IMR-90 (cell line): ENCODE measurements around the gene TM4SF18. TPM values are rescaled to one million over a fixed set of nuclear protein-coding genes. Genes with fewer than 3 reads are reported as not detected.

ENCODE experiments used
- ATAC-seq: fragments of 200-7000 bp; cut with Tn5 transposase; 2 replicates; pipeline ENCODE4 v1.9.1; 2020; ENCODE audit warnings: low read depth, mild to moderate bottlenecking, moderate library complexity
- BruUV-seq: library from RNA; stranded (reverse); fragments of 400-500 nt; replicated peaks from 2 replicates; lab custom pipeline; 2021; lab: Mats Ljungman, UMichigan
- CTCF ChIA-PET: fragments of 300-600 bp; formaldehyde crosslinking; extraction: SDS; loops from one replicate; lab custom pipeline; 2021; ENCODE audit warnings: antibody characterized with exemption; lab: Yijun Ruan, JAX
- POLR2A ChIA-PET: fragments of 300-600 bp; sonication (Branson Sonifier 250); formaldehyde crosslinking; loops from one replicate; lab custom pipeline; 2022; ENCODE audit warnings: antibody characterized with exemption; ENCODE audit not compliant: unreplicated experiment; lab: Charles Lee
- DNase-seq: peaks from one replicate; pipeline ENCODE4 v3.0.0; 2013
- H2AFZ ChIP-seq: replicated peaks from 2 replicates; pipeline ENCODE3; 2013; ENCODE audit warnings: low read length, mild to moderate bottlenecking; ENCODE audit not compliant: poor library complexity
- H2AK5ac ChIP-seq: 2 replicates; pipeline ENCODE4 v1.6.1; 2013; ENCODE audit warnings: low read depth, low read length, inconsistent platforms
- H2AK9ac ChIP-seq: replicated peaks from 2 replicates; pipeline ENCODE3; 2013; ENCODE audit warnings: mild to moderate bottlenecking, low read depth, low read length, moderate library complexity; ENCODE audit not compliant: poor library complexity
- H2BK120ac ChIP-seq: 2 replicates; pipeline ENCODE4 v1.6.1; 2013; ENCODE audit warnings: low read depth, low read length, inconsistent platforms
- H2BK15ac ChIP-seq: 3 replicates; pipeline ENCODE4 v1.6.1; 2013; ENCODE audit warnings: low read depth, low read length, inconsistent platforms
- H2BK20ac ChIP-seq: 2 replicates; pipeline ENCODE4 v1.6.1; 2013; ENCODE audit warnings: low read depth, mild to moderate bottlenecking, inconsistent platforms, low read length, moderate library complexity
- H2BK5ac ChIP-seq: 2 replicates; pipeline ENCODE4 v1.6.1; 2013; ENCODE audit warnings: mild to moderate bottlenecking, low read depth, low read length, inconsistent platforms; ENCODE audit not compliant: poor library complexity, severe bottlenecking
- H3K14ac ChIP-seq: replicated peaks from 2 replicates; pipeline ENCODE4 v1.6.1; 2013; ENCODE audit warnings: low read depth, low read length, inconsistent platforms
- H3K18ac ChIP-seq: 2 replicates; pipeline ENCODE4 v1.6.1; 2013; ENCODE audit warnings: low read depth, low read length, control low read depth
- H3K23ac ChIP-seq: 2 replicates; pipeline ENCODE4 v1.6.1; 2013; ENCODE audit warnings: low read depth, low read length, inconsistent platforms
- H3K27ac ChIP-seq: 2 replicates; pipeline ENCODE4 v1.5.1; 2013; ENCODE audit warnings: mild to moderate bottlenecking, control low read depth, low read length; ENCODE audit not compliant: insufficient read depth
- H3K27me3 ChIP-seq: 2 replicates; pipeline ENCODE4 v1.6.1; 2013; ENCODE audit warnings: low read length; ENCODE audit not compliant: control insufficient read depth, insufficient read depth
- H3K36me3 ChIP-seq: 2 replicates; pipeline ENCODE4 v1.6.1; 2013; ENCODE audit warnings: low read length, mixed read lengths; ENCODE audit not compliant: control insufficient read depth, insufficient read depth
- H3K4ac ChIP-seq: 2 replicates; pipeline ENCODE4 v1.6.1; 2013; ENCODE audit warnings: low read depth, low read length, inconsistent platforms
- H3K4me1 ChIP-seq: 2 replicates; pipeline ENCODE4 v1.6.1; 2013; ENCODE audit warnings: low read length, mixed read lengths; ENCODE audit not compliant: control insufficient read depth, insufficient read depth
- H3K4me2 ChIP-seq: 2 replicates; pipeline ENCODE4 v1.6.1; 2013; ENCODE audit warnings: low read depth, mild to moderate bottlenecking, control low read depth, low read length, moderate library complexity
- H3K4me3 ChIP-seq: 2 replicates; pipeline ENCODE4 v1.5.1; 2013; ENCODE audit warnings: low read depth, mild to moderate bottlenecking, control low read depth, low read length, moderate library complexity; ENCODE audit not compliant: insufficient read depth
- H3K56ac ChIP-seq: 2 replicates; pipeline ENCODE4 v1.6.1; 2013; ENCODE audit warnings: low read length, inconsistent platforms; ENCODE audit not compliant: insufficient read depth; ENCODE audit errors: extremely low read depth
- H3K79me1 ChIP-seq, 2 experiments: 2 replicates each; pipeline ENCODE4 v1.6.1; 2013; ENCODE audit warnings: low read length in 2 of 2, inconsistent platforms in 1 of 2, low read depth in 1 of 2
- H3K9ac ChIP-seq: 2 replicates; pipeline ENCODE4 v1.6.1; 2013; ENCODE audit warnings: low read depth, low read length, control low read depth
- H3K9me1 ChIP-seq: 2 replicates; pipeline ENCODE4 v1.6.1; 2013; ENCODE audit warnings: low read length, inconsistent platforms; ENCODE audit not compliant: insufficient read depth
- H3K9me3 ChIP-seq: 2 replicates; pipeline ENCODE4 v1.6.1; 2013; ENCODE audit warnings: low read length; ENCODE audit not compliant: control insufficient read depth, insufficient read depth
- H4K20me1 ChIP-seq: 2 replicates; pipeline ENCODE4 v1.6.1; 2013; ENCODE audit warnings: low read length, inconsistent platforms; ENCODE audit not compliant: insufficient read depth
- H4K5ac ChIP-seq: 2 replicates; pipeline ENCODE4 v1.6.1; 2013; ENCODE audit warnings: mild to moderate bottlenecking, low read depth, low read length, control low read depth
- H4K8ac ChIP-seq, 2 experiments: 2 replicates each; pipeline ENCODE4 v1.6.1; 2013; ENCODE audit warnings: low read depth in 2 of 2, low read length in 2 of 2, control low read depth in 1 of 2, inconsistent platforms in 1 of 2
- H4K91ac ChIP-seq: 2 replicates; pipeline ENCODE4 v1.6.1; 2013; ENCODE audit warnings: low read depth, low read length, inconsistent platforms; ENCODE audit not compliant: insufficient read depth
- CEBPB ChIP-seq: IDR thresholded peaks from 2 replicates; pipeline ENCODE4 v1.6.1; 2012; ENCODE audit warnings: low read depth, low read length, improper control_type of control experiment
- CHD1 ChIP-seq: IDR thresholded peaks from 2 replicates; pipeline ENCODE4 v1.6.1; 2012; ENCODE audit warnings: low read depth, low read length, improper control_type of control experiment
- FOS ChIP-seq: fragments of 150-350 bp; IDR thresholded peaks from 2 replicates; pipeline ENCODE4 v1.6.1; 2016; ENCODE audit warnings: low read depth, low read length
- MXI1 ChIP-seq: IDR thresholded peaks from 2 replicates; pipeline ENCODE4 v1.6.1; 2012; ENCODE audit warnings: low read depth, mild to moderate bottlenecking, low read length, moderate library complexity, borderline replicate concordance
- RAD21 ChIP-seq: IDR thresholded peaks from 2 replicates; pipeline ENCODE4 v1.6.1; 2012; ENCODE audit warnings: low read length, improper control_type of control experiment
- WGBS, 2 experiments: methylation state at CpG; one replicate each; pipeline versions ENCODE4 v1.1.5 to v1.1.7; 2013; ENCODE audit warnings: missing lambda C conversion rate in 2 of 2; ENCODE audit not compliant: insufficient read length in 1 of 2; ENCODE audit errors: extremely low coverage in 2 of 2; 5-methylcytosine and 5-hydroxymethylcytosine counted together
- dilution Hi-C: fragments of 300-500 bp; cut with HindIII; formaldehyde crosslinking; loops from one replicate; pipeline ENCODE4 v1.14.3; 2018; ENCODE audit warnings: low sequenced_read_pairs; ENCODE audit not compliant: unreplicated experiment
- in situ Hi-C: fragments of 300-500 bp; cut with MboI; formaldehyde crosslinking; loops from 3 replicates; pipeline ENCODE4 v1.14.3; 2019; ENCODE audit warnings: low sequenced_read_pairs, inconsistent platforms, mixed read lengths
- intact Hi-C: fragments of 100-400 bp; cut with micrococcal nuclease; formaldehyde crosslinking; loops from 2 replicates; pipeline ENCODE4 v1.10.0; 2022
- polyA plus RNA-seq, 3 experiments: library from polyadenylated mRNA; depleted of rRNA; stranded (reverse); fragments of >200 nt; gene quantifications; 2 replicates each; pipeline ENCODE4 v1.2.3, GENCODE V29; 2012; ENCODE audit warnings: low replicate concordance in 1 of 3
- total RNA-seq: library from RNA; depleted of rRNA; stranded (reverse); fragments of >200 nt; gene quantifications from 2 replicates; pipeline ENCODE4 v1.2.3, GENCODE V29; 2012
- TF ChIP-seq, protein P1 (sequence below): fragments of 150-350 bp; IDR thresholded peaks from 2 replicates; pipeline ENCODE4 v1.6.1; 2016; ENCODE audit warnings: low read depth, mild to moderate bottlenecking, low read length, moderate library complexity, borderline replicate concordance

TM4SF18 gene
- total and polyA plus RNA-seq, 2 of the 4 experiments (the other 2 are of a cell fraction): under 0.01 TPM; not detected in 1

DNA sequence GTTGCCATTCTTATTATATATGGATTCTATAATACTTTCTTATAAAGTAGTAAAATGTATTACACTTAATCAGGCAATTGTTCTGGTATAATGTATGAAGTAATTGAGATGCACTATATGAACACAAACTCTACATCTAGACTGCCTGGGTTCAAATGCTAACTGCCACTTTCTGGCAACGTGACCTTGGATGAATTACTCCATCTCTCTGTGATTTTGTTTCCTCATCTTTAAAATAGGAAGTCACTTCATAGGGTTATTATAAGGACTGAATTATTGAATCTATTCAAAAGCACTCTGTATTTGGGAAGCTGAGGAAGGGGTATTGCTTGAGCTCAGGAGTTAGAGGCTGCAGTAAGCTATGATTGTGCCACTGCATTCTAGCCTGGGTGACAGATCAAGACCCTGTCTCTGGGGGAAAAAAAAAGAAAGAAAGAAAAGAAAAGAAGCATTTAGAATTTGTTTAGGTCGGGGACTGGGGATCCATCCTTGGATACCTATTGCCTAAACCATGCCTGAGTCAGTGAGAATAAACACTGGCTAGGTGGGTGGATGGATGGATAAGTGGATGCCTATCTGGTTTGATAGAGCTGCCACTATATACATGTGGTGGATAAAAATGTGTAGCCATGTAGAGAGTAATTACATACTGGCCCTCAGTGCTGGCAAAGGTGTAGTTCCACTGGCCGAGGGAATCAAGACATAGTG, 41.5 kb upstream of the TM4SF18 start:
- Histone ChIP-seq H4K20me1 (no peaks in the 10 kb centered on the region), H3K4ac (peak overlapping the region; percentile 87), H4K91ac (peak overlapping the region; percentile 76), H3K4me3 (peak overlapping the region; percentile 54; the same call in 1 of the 2 replicates), H3K18ac (peak overlapping the region; percentile 99), H3K9me1 (peaks cover 28% of the 10 kb centered on the region), H4K8ac (peak overlapping the region; percentile 5 to 49; a peak in 1 of 4 replicates), H3K9me3 (no peaks in the 10 kb centered on the region), H3K14ac (peak overlapping the region; percentile 97), H3K27me3 (no peaks in the 10 kb centered on the region), H3K9ac (peak overlapping the region; percentile 86), H2AK9ac (no peak overlapping the region), H2BK120ac (peak overlapping the region; percentile 89), H2AK5ac (peak overlapping the region; percentile 88), H2BK20ac (peak overlapping the region; percentile 71), H3K4me2 (peak overlapping the region; percentile 99), H3K23ac (peak overlapping the region; percentile 78), H3K36me3 (peaks cover 27% of the 10 kb centered on the region), H3K4me1 (peaks cover 27% of the 10 kb centered on the region), H3K56ac (no peak overlapping the region; the same call in 1 of the 2 replicates), H2BK5ac (peak overlapping the region; percentile 78), H2AFZ (no peak overlapping the region), H2BK15ac (peak overlapping the region; percentile 45; the same call in 2 of the 3 replicates), H3K79me1 (peaks cover 23 to 57% of the 10 kb centered on the region in 2 experiments), H4K5ac (peak overlapping the region; percentile 99), H3K27ac (peak overlapping the region; percentile 96)
- CTCF ChIA-PET: no interaction called here
- intact Hi-C loops: no loop called here
- no peak for TF ChIP-seq RAD21
- no peak for TF ChIP-seq MXI1
- TF ChIP-seq, protein P1, sequence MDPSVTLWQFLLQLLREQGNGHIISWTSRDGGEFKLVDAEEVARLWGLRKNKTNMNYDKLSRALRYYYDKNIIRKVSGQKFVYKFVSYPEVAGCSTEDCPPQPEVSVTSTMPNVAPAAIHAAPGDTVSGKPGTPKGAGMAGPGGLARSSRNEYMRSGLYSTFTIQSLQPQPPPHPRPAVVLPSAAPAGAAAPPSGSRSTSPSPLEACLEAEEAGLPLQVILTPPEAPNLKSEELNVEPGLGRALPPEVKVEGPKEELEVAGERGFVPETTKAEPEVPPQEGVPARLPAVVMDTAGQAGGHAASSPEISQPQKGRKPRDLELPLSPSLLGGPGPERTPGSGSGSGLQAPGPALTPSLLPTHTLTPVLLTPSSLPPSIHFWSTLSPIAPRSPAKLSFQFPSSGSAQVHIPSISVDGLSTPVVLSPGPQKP: no peak
- no peak for TF ChIP-seq CEBPB
- no peak for TF ChIP-seq CHD1
- no peak for TF ChIP-seq FOS
- 80% methylated on average over 1 of the region's 3 CpGs; no CpG with 5 or more reads in 1 of the 2 experiments for WGBS, 2 experiments
- DNase-seq (no peak), ATAC-seq (no peak)
- in situ Hi-C loops: no loop called here
- BruUV-seq: no TSS peak
- dilution Hi-C loops: no loop called here
- POLR2A ChIA-PET: no interaction called here
